K562 (cell line): ENCODE results near the gene CD52. TPM values are rescaled to one million over a fixed set of nuclear protein-coding genes. Genes with fewer than 3 reads are reported as not detected.

Experiments
- ATF2 ChIP-seq: sonication (generic); formaldehyde crosslinking; IDR thresholded peaks from 2 replicates; pipeline ENCODE4 v1.8.1; 2022; ENCODE audit warnings: missing genetic modification reagents
- CHD4 ChIP-seq: fragments of 200-600 bp; sonication (generic); IDR thresholded peaks from 3 replicates; pipeline ENCODE4 v1.6.1; 2012; ENCODE audit warnings: low read depth, mild to moderate bottlenecking, mixed read lengths, low read length, inconsistent platforms; ENCODE audit not compliant: insufficient read depth, insufficient replicate concordance, poor library complexity, severe bottlenecking
- SMAD1 ChIP-seq: fragments of 150-350 bp; IDR thresholded peaks from 2 replicates; pipeline ENCODE4 v1.6.1; 2014; ENCODE audit warnings: low read length, low read depth; ENCODE audit not compliant: partially characterized antibody
- TSHZ1 ChIP-seq: fragments of 250-450 bp; sonication (Bioruptor Pico); IDR thresholded peaks from 2 replicates; pipeline ENCODE4 v1.4.0; 2020; ENCODE audit warnings: mild to moderate bottlenecking, moderate library complexity
- ZBTB40 ChIP-seq, 2 experiments: fragments of 450-650 bp in 1 of 2; sonication (generic) in 1 of 2; formaldehyde crosslinking in 1 of 2; IDR thresholded peaks; 2 replicates each; pipeline versions ENCODE4 v1.7.1 to v1.9.0; 2016 to 2022; ENCODE audit warnings: inconsistent platforms in 1 of 2, mild to moderate bottlenecking in 1 of 2, missing genetic modification reagents in 1 of 2
- ZNF644 ChIP-seq: fragments of 200-800 bp; sonication (Bioruptor generic); IDR thresholded peaks from 2 replicates; pipeline ENCODE4 v1.6.1; 2016; ENCODE audit warnings: low read depth, missing genetic modification characterization, missing compliant biosample characterization
- polyA plus RNA-seq, 8 experiments: library from polyadenylated mRNA; depleted of rRNA in 4 of 8; stranded (reverse) in 5 of 8; unstranded in 3 of 8; fragments of >200 nt; fragmentation: Nextera tagmentation in 2 of 8; fragmentation: Illumina TruSeq in 1 of 8; extraction: Ambion mirVana in 2 of 8; extraction: Trizol in 1 of 8; gene quantifications; 2 replicates each; pipeline versions ENCODE4 v1.2.1 to v1.2.3, GENCODE V29; 2011 to 2014; ENCODE audit warnings: inconsistent platforms in 1 of 8, missing spikeins in 1 of 8
- total RNA-seq, 7 experiments: library from RNA; depleted of rRNA in 6 of 7; stranded (reverse); fragments of >200 nt in 6 of 7; fragmentation: Illumina TruSeq in 2 of 7; extraction: Trizol in 2 of 7; gene quantifications; 2 replicates each; pipeline versions ENCODE4 v1.2.1 to v1.2.3, GENCODE V29; 2011 to 2021; ENCODE audit warnings: low replicate concordance in 1 of 7
- TF ChIP-seq, protein P1 (sequence below): IDR thresholded peaks from 2 replicates; pipeline ENCODE4 v1.6.1; 2011; ENCODE audit warnings: borderline replicate concordance, low read depth, mild to moderate bottlenecking, moderate library complexity, low read length; ENCODE audit not compliant: insufficient read depth, poor library complexity, severe bottlenecking

CD52 gene
- total and polyA plus RNA-seq, 9 of the 15 experiments (the other 6 are each of a cell fraction or from before 2014, with no cell fraction given): 34.9 to 488 (median 173) TPM

DNA sequence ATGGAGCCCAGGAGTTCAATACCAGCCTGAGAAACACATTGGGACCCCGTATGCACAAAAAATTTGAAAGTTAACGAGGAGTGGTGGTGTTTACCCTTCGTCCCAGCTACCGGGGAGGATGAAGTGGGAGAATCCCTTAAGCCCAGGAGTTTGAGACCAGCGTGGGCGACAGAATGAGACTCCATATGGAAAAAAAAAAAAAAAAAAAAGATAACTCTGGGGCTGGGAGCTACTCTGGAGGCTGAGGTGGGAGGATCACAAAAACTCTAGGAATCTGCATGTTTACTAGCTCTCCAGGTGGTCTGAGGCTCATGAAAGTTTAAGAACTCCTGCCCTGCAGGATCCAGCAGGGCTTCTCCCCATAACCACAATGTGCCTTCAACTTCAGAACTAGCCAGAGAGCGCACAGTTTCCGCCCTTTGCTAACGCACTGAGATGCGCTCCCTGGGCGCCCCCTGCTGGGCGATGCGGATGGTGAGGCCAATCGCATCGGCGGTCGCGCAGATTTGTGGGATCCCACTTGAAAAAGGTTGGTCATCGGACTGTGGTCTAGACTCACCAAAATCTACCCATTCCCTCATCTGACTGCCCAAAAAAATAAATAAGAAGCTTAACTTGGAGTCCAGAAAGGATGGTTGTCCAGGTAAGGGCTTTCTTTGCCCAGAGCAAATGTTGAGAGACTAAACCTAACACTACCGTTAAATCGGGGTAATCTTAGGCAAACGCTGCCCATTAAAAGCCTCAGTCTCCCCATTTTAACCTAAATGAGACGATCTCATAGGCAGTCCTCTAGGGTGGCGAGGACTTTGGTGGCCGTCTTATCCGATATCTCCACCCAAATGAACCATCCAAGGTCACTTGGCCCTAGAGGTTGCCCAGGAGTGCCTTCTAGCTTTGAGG, 46.0 kb downstream of the CD52 start (continued):
- TF ChIP-seq, protein P1, sequence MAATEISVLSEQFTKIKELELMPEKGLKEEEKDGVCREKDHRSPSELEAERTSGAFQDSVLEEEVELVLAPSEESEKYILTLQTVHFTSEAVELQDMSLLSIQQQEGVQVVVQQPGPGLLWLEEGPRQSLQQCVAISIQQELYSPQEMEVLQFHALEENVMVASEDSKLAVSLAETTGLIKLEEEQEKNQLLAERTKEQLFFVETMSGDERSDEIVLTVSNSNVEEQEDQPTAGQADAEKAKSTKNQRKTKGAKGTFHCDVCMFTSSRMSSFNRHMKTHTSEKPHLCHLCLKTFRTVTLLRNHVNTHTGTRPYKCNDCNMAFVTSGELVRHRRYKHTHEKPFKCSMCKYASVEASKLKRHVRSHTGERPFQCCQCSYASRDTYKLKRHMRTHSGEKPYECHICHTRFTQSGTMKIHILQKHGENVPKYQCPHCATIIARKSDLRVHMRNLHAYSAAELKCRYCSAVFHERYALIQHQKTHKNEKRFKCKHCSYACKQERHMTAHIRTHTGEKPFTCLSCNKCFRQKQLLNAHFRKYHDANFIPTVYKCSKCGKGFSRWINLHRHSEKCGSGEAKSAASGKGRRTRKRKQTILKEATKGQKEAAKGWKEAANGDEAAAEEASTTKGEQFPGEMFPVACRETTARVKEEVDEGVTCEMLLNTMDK: peak; percentile 86
- no peak for TF ChIP-seq ATF2
- no peak for TF ChIP-seq TSHZ1 (CRISPR knock-in tag)
- no peak for TF ChIP-seq CHD4
- no peak for TF ChIP-seq ZNF644 (tag)
- no peak for TF ChIP-seq SMAD1
- no peak for TF ChIP-seq ZBTB40 (IDR thresholded peaks at IDR 0.05)
- no peak for TF ChIP-seq ZBTB40 (CRISPR knock-in tag; IDR thresholded peaks at IDR 0.05)
